ACC112 (cell line): ENCODE results near the gene MTMR3.

Experiments used
- H2AFZ ChIP-seq: fragments of 200-600 bp; sonication (generic); one replicate; pipeline ENCODE4 v1.6.0; 2017; ENCODE audit warnings: antibody characterized with exemption, low read length; ENCODE audit not compliant: unreplicated experiment
- H3K27ac ChIP-seq: fragments of 200-600 bp; sonication (generic); 2 replicates; pipeline ENCODE4 v1.5.1; 2014; ENCODE audit warnings: low read depth, mild to moderate bottlenecking, antibody characterized with exemption, low read length, moderate library complexity
- H3K27me3 ChIP-seq: fragments of 200-600 bp; sonication (generic); 2 replicates; pipeline ENCODE4 v1.6.1; 2014; ENCODE audit warnings: mild to moderate bottlenecking, antibody characterized with exemption, low read length, moderate library complexity, mixed read lengths; ENCODE audit not compliant: insufficient read depth
- H3K36me3 ChIP-seq: fragments of 200-600 bp; sonication (generic); 2 replicates; pipeline ENCODE4 v1.6.1; 2016; ENCODE audit warnings: mild to moderate bottlenecking, antibody characterized with exemption, low read length, moderate library complexity, mixed read lengths; ENCODE audit not compliant: insufficient read depth
- H3K4me1 ChIP-seq: fragments of 200-600 bp; sonication (generic); one replicate; pipeline ENCODE4 v1.6.1; 2016; ENCODE audit warnings: low read length, mixed read lengths; ENCODE audit not compliant: insufficient read depth, unreplicated experiment, control insufficient read depth
- H3K4me3 ChIP-seq: fragments of 200-600 bp; sonication (generic); 2 replicates; pipeline ENCODE4 v1.5.1; 2014; ENCODE audit warnings: mild to moderate bottlenecking, low read depth, low read length
- H3K79me2 ChIP-seq: fragments of 200-600 bp; sonication (generic); one replicate; pipeline ENCODE4 v1.6.0; 2016; ENCODE audit warnings: low read length; ENCODE audit not compliant: control insufficient read depth, unreplicated experiment, insufficient read depth

Gene MTMR3

GRCh38 chr22:30064172-30064571, 181.2 kb downstream of the MTMR3 start:
- Histone ChIP-seq H3K36me3 (no peaks in the 10 kb centered on the region), H3K79me2 (no peaks in the 10 kb centered on the region), H3K27ac (no peak overlapping the region), H3K27me3 (no peaks in the 10 kb centered on the region), H3K4me1 (no peaks in the 10 kb centered on the region), H3K4me3 (no peak overlapping the region), H2AFZ (no peak overlapping the region)

- H3K4me1 ChIP-seq = no peaks in the 10 kb centered on the region
- no peak overlapping the region for H2AFZ ChIP-seq
- no peak overlapping the region for H3K4me3 ChIP-seq
- no peaks in the 10 kb centered on the region for H3K79me2 ChIP-seq
- peaks cover 20% of the 10 kb centered on the region for H3K27me3 ChIP-seq
- no peaks in the 10 kb centered on the region for H3K36me3 ChIP-seq
- H3K27ac ChIP-seq = no peak overlapping the region
These were observed 190.8 kb downstream of the MTMR3 start for GRCh38 chr22:30073743-30074142.

GRCh38 chr22:30074147-30074546, 191.2 kb downstream of the MTMR3 start:
- H3K4me1 ChIP-seq = no peaks in the 10 kb centered on the region
- no peaks in the 10 kb centered on the region for H3K79me2 ChIP-seq
- H2AFZ ChIP-seq = no peak overlapping the region
- no peak overlapping the region for H3K27ac ChIP-seq
- H3K27me3 ChIP-seq = peaks cover 20% of the 10 kb centered on the region
- no peaks in the 10 kb centered on the region for H3K36me3 ChIP-seq
- no peak overlapping the region for H3K4me3 ChIP-seq

- no peak overlapping the region for H2AFZ ChIP-seq
- H3K36me3 ChIP-seq = no peaks in the 10 kb centered on the region
- no peak overlapping the region for H3K4me3 ChIP-seq
- H3K27me3 ChIP-seq = peaks cover 20% of the 10 kb centered on the region
- no peaks in the 10 kb centered on the region for H3K4me1 ChIP-seq
- no peak overlapping the region for H3K27ac ChIP-seq
- H3K79me2 ChIP-seq = no peaks in the 10 kb centered on the region
These were observed 192.0 kb downstream of the MTMR3 start for GRCh38 chr22:30074994-30075393.

- H3K27me3 ChIP-seq = peaks cover 20% of the 10 kb centered on the region
- H3K36me3 ChIP-seq = no peaks in the 10 kb centered on the region
- no peak overlapping the region for H2AFZ ChIP-seq
- no peak overlapping the region for H3K27ac ChIP-seq
- no peak overlapping the region for H3K4me3 ChIP-seq
- H3K79me2 ChIP-seq = no peaks in the 10 kb centered on the region
- no peaks in the 10 kb centered on the region for H3K4me1 ChIP-seq
These were observed 194.4 kb downstream of the MTMR3 start for GRCh38 chr22:30077279-30077880.

GRCh38 chr22:30078320-30079311, 195.6 kb downstream of the MTMR3 start:
- no peaks in the 10 kb centered on the region for H3K79me2 ChIP-seq
- peaks cover 20% of the 10 kb centered on the region for H3K27me3 ChIP-seq
- no peak overlapping the region for H3K27ac ChIP-seq
- H2AFZ ChIP-seq = no peak overlapping the region
- H3K4me1 ChIP-seq = no peaks in the 10 kb centered on the region
- H3K4me3 ChIP-seq = no peak overlapping the region
- no peaks in the 10 kb centered on the region for H3K36me3 ChIP-seq

GRCh38 chr22:30079952-30080533, 197.1 kb downstream of the MTMR3 start, which contains the start of gene HORMAD2:
Gene HORMAD2 (plus strand): TSS chr22:30080464. CDS start chr22:30093953, 13,489 bp downstream.
- Histone ChIP-seq H3K27me3 (peaks cover 11% of the 10 kb centered on the region), H3K4me1 (no peaks in the 10 kb centered on the region), H3K79me2 (no peaks in the 10 kb centered on the region), H3K36me3 (no peaks in the 10 kb centered on the region), H2AFZ (no peak within 1 kb of the TSS), H3K27ac (no peak within 1 kb of the TSS), H3K4me3 (no peak within 1 kb of the TSS)
